Stimulated activated CD4-positive, alpha-beta T cell treated with anti-CD3 and anti-CD28 coated beads, Interleukin-1b, Interleukin-23, amount 100 ng/mL, for 1 hour (primary cell): ENCODE measurements around the gene TRAF1.

Experiments used
- DNase-seq, 2 donors: peaks; one replicate each; pipeline ENCODE4 v3.0.0-alpha.2; 2020; ENCODE audit warnings: low read depth in 2 of 2

Gene TRAF1

GRCh38 chr9:120923620-120924328 lies 2.8 kb downstream of the TRAF1 start:
- no peak for DNase-seq

- DNase-seq: no peak
Observed at GRCh38 chr9:120922404-120923195, 4.0 kb downstream of the TRAF1 start.

- DNase-seq: no peak
Observed at GRCh38 chr9:120921661-120922181, 4.9 kb downstream of the TRAF1 start.

GRCh38 chr9:120920806-120921178 lies 5.8 kb downstream of the TRAF1 start:
- DNase-seq: no peak

GRCh38 chr9:120919843-120920805 lies 6.5 kb downstream of the TRAF1 start:
- no peak for DNase-seq

GRCh38 chr9:120918931-120919842 lies 7.4 kb downstream of the TRAF1 start:
- DNase-seq: no peak

GRCh38 chr9:120917929-120918762 lies 8.4 kb downstream of the TRAF1 start:
- DNase-seq: no peak

GRCh38 chr9:120916991-120917880 lies 9.4 kb downstream of the TRAF1 start:
- no peak for DNase-seq

GRCh38 chr9:120916588-120916987 lies 10.0 kb downstream of the TRAF1 start:
- no peak for DNase-seq

- no peak for DNase-seq
Observed at GRCh38 chr9:120915854-120916470, 10.6 kb downstream of the TRAF1 start.

- no peak for DNase-seq
Observed at GRCh38 chr9:120914953-120915352, 11.6 kb downstream of the TRAF1 start.

GRCh38 chr9:120914396-120914795 lies 12.2 kb downstream of the TRAF1 start:
- no peak for DNase-seq

- DNase-seq: no peak
Observed at GRCh38 chr9:120913647-120914264, 12.8 kb downstream of the TRAF1 start.

- DNase-seq: no peak
Observed at GRCh38 chr9:120912958-120913646, 13.5 kb downstream of the TRAF1 start.

- DNase-seq: no peak
Observed at GRCh38 chr9:120911295-120911837, 15.2 kb downstream of the TRAF1 start.

- DNase-seq: no peak
Observed at GRCh38 chr9:120910643-120911042, 16.0 kb downstream of the TRAF1 start.

- DNase-seq: no peak
Observed at GRCh38 chr9:120909904-120910303, 16.7 kb downstream of the TRAF1 start.
